Mesendoderm (in vitro differentiated cells): Measurements from ENCODE around the gene ZNF248.
A peak's percentile ranks its signal among the peaks of the same experiment; 100 is the strongest.

Experiments used
- DNase-seq: peaks from one replicate; pipeline ENCODE4 v3.0.0; 2013
- H2AK5ac ChIP-seq: 2 replicates; pipeline ENCODE4 v1.6.1; 2013; ENCODE audit warnings: low read length, inconsistent platforms
- H2BK120ac ChIP-seq: 2 replicates; pipeline ENCODE4 v1.6.1; 2013; ENCODE audit warnings: low read depth, mild to moderate bottlenecking, low read length, moderate library complexity, mixed read lengths
- H2BK15ac ChIP-seq: replicated peaks from 2 replicates; pipeline ENCODE4 v1.6.1; 2013; ENCODE audit warnings: low read depth, mild to moderate bottlenecking, moderate library complexity
- H2BK5ac ChIP-seq: 2 replicates; pipeline ENCODE4 v1.6.1; 2013; ENCODE audit warnings: low read length, inconsistent platforms
- H3K18ac ChIP-seq: 2 replicates; pipeline ENCODE4 v1.6.1; 2013; ENCODE audit warnings: mild to moderate bottlenecking, low read length, mixed read lengths
- H3K23ac ChIP-seq: one replicate; pipeline ENCODE4 v1.6.1; 2013; ENCODE audit warnings: low read length
- H3K27ac ChIP-seq: 2 replicates; pipeline ENCODE4 v1.5.1; 2013; ENCODE audit warnings: low read depth, mild to moderate bottlenecking, inconsistent platforms, low read length, moderate library complexity
- H3K27me3 ChIP-seq: 2 replicates; pipeline ENCODE4 v1.6.1; 2013; ENCODE audit warnings: low read length, control low read depth, mild to moderate bottlenecking, inconsistent platforms; ENCODE audit not compliant: insufficient read depth, poor library complexity
- H3K36me3 ChIP-seq: 2 replicates; pipeline ENCODE4 v1.6.1; 2013; ENCODE audit warnings: low read length, inconsistent platforms; ENCODE audit not compliant: control insufficient read depth, insufficient read depth
- H3K4ac ChIP-seq: one replicate; pipeline ENCODE4 v1.6.1; 2013; ENCODE audit warnings: low read depth, mild to moderate bottlenecking, low read length, moderate library complexity
- H3K4me1 ChIP-seq: 2 replicates; pipeline ENCODE4 v1.6.1; 2013; ENCODE audit warnings: low read depth, low read length, inconsistent platforms; ENCODE audit not compliant: control insufficient read depth
- H3K4me2 ChIP-seq: 2 replicates; pipeline ENCODE4 v1.6.1; 2013; ENCODE audit warnings: low read length
- H3K4me3 ChIP-seq: 2 replicates; pipeline ENCODE4 v1.5.1; 2013; ENCODE audit warnings: mild to moderate bottlenecking, low read length
- H3K56ac ChIP-seq: one replicate; pipeline ENCODE4 v1.6.1; 2013; ENCODE audit warnings: low read length
- H3K79me1 ChIP-seq: 2 replicates; pipeline ENCODE4 v1.6.1; 2013; ENCODE audit warnings: low read length, inconsistent platforms
- H3K79me2 ChIP-seq: 2 replicates; pipeline ENCODE4 v1.6.1; 2013; ENCODE audit warnings: mild to moderate bottlenecking, low read length; ENCODE audit not compliant: control insufficient read depth, insufficient read depth
- H3K9ac ChIP-seq: 2 replicates; pipeline ENCODE4 v1.6.1; 2013; ENCODE audit warnings: low read length, inconsistent platforms
- H4K5ac ChIP-seq: one replicate; pipeline ENCODE4 v1.6.1; 2013; ENCODE audit warnings: low read length
- H4K8ac ChIP-seq: one replicate; pipeline ENCODE4 v1.6.1; 2013; ENCODE audit warnings: low read depth, mild to moderate bottlenecking, control low read depth, low read length, moderate library complexity
- WGBS: extraction: QIAGEN DNeasy Blood & Tissue Kit; methylation state at CpG from one replicate; pipeline ENCODE4 v1.1.7; 2013; ENCODE audit warnings: low lambda C conversion rate, missing lambda C conversion rate; ENCODE audit not compliant: insufficient coverage; ENCODE audit errors: extremely low coverage; 5-methylcytosine and 5-hydroxymethylcytosine counted together

The ZNF248 gene

GRCh38 chr10:37844644-37845043 is 12.8 kb downstream of the ZNF248 start:
- Histone ChIP-seq H4K8ac (no peak overlapping the region), H3K18ac (no peak overlapping the region), H3K79me2 (no peaks in the 10 kb centered on the region), H3K9ac (no peak overlapping the region), H3K56ac (no peak overlapping the region), H2BK5ac (no peak overlapping the region), H3K4ac (no peak overlapping the region), H3K4me2 (no peak overlapping the region), H3K27ac (no peak overlapping the region), H3K79me1 (no peaks in the 10 kb centered on the region), H2BK15ac (no peak overlapping the region), H3K23ac (no peak overlapping the region), H2BK120ac (no peak overlapping the region), H2AK5ac (no peak overlapping the region), H4K5ac (no peak overlapping the region), H3K36me3 (no peaks in the 10 kb centered on the region), H3K4me1 (no peaks in the 10 kb centered on the region), H3K27me3 (no peaks in the 10 kb centered on the region), H3K4me3 (no peak overlapping the region)
- whole genome bisulfite sequencing = no CpG with 5 or more reads among the region's 2 CpGs
- no peak for DNase-seq

GRCh38 chr10:37839243-37839642 is 18.2 kb downstream of the ZNF248 start:
- Histone ChIP-seq H3K23ac (no peak overlapping the region), H2BK120ac (no peak overlapping the region), H3K56ac (no peak overlapping the region), H3K9ac (no peak overlapping the region), H3K79me2 (no peaks in the 10 kb centered on the region), H3K4me2 (no peak overlapping the region), H3K27ac (no peak overlapping the region), H3K27me3 (no peaks in the 10 kb centered on the region), H4K8ac (no peak overlapping the region), H3K79me1 (no peaks in the 10 kb centered on the region), H3K4me3 (no peak overlapping the region), H2BK5ac (no peak overlapping the region), H3K4ac (no peak overlapping the region), H3K4me1 (no peaks in the 10 kb centered on the region), H2AK5ac (no peak overlapping the region), H3K18ac (no peak overlapping the region), H4K5ac (no peak overlapping the region), H3K36me3 (no peaks in the 10 kb centered on the region), H2BK15ac (no peak overlapping the region)
- DNase-seq = no peak
- no CpG with 5 or more reads among the region's 2 CpGs for WGBS

- peak; percentile 21 for DNase-seq
- Histone ChIP-seq H3K23ac (no peak overlapping the region), H3K9ac (no peak overlapping the region), H3K4me2 (no peak overlapping the region), H2BK5ac (no peak overlapping the region), H2AK5ac (no peak overlapping the region), H3K4me3 (peak overlapping the region; percentile 30), H3K4me1 (no peaks in the 10 kb centered on the region), H3K79me2 (no peaks in the 10 kb centered on the region), H4K8ac (no peak overlapping the region), H4K5ac (no peak overlapping the region), H3K79me1 (no peaks in the 10 kb centered on the region), H3K27me3 (no peaks in the 10 kb centered on the region), H2BK120ac (no peak overlapping the region), H3K27ac (no peak overlapping the region), H3K56ac (no peak overlapping the region), H3K36me3 (peaks cover 4% of the 10 kb centered on the region), H2BK15ac (no peak overlapping the region), H3K18ac (no peak overlapping the region), H3K4ac (no peak overlapping the region)
- no CpG with 5 or more reads among the region's 4 CpGs for WGBS
These were observed 25.7 kb downstream of the ZNF248 start for GRCh38 chr10:37831495-37832333.

GRCh38 chr10:37826806-37827205 is 30.6 kb downstream of the ZNF248 start:
- no peak for DNase-seq
- H3K79me1 ChIP-seq = no peaks in the 10 kb centered on the region
- H3K18ac ChIP-seq = no peak overlapping the region
- H4K5ac ChIP-seq = no peak overlapping the region
- no peak overlapping the region for H3K4me2 ChIP-seq
- H2BK5ac ChIP-seq = no peak overlapping the region
- WGBS = no CpG with 5 or more reads among the region's 1 CpG
- H3K4me1 ChIP-seq = no peaks in the 10 kb centered on the region
- H3K27ac ChIP-seq = no peak overlapping the region
- peaks cover under 1% of the 10 kb centered on the region for H3K36me3 ChIP-seq
- H3K56ac ChIP-seq = no peak overlapping the region
- no peak overlapping the region for H2BK120ac ChIP-seq
- H3K4me3 ChIP-seq = no peak overlapping the region
- H3K27me3 ChIP-seq = no peaks in the 10 kb centered on the region
- no peaks in the 10 kb centered on the region for H3K79me2 ChIP-seq
- H2AK5ac ChIP-seq = no peak overlapping the region
- no peak overlapping the region for H4K8ac ChIP-seq
- H3K4ac ChIP-seq = no peak overlapping the region
- no peak overlapping the region for H2BK15ac ChIP-seq
- no peak overlapping the region for H3K9ac ChIP-seq
- H3K23ac ChIP-seq = no peak overlapping the region

GRCh38 chr10:37821237-37821636 is 36.2 kb downstream of the ZNF248 start:
- H2BK5ac ChIP-seq = no peak overlapping the region
- H3K4ac ChIP-seq = no peak overlapping the region
- no CpG with 5 or more reads among the region's 3 CpGs for WGBS
- H3K27ac ChIP-seq = no peak overlapping the region
- H3K4me2 ChIP-seq = no peak overlapping the region
- no peak overlapping the region for H4K5ac ChIP-seq
- H3K23ac ChIP-seq = no peak overlapping the region
- H3K4me3 ChIP-seq = no peak overlapping the region
- no peak overlapping the region for H2BK120ac ChIP-seq
- no peaks in the 10 kb centered on the region for H3K36me3 ChIP-seq
- H3K4me1 ChIP-seq = no peaks in the 10 kb centered on the region
- no peak overlapping the region for H3K9ac ChIP-seq
- H3K18ac ChIP-seq = no peak overlapping the region
- no peak overlapping the region for H2AK5ac ChIP-seq
- no peak overlapping the region for H2BK15ac ChIP-seq
- H3K79me1 ChIP-seq = no peaks in the 10 kb centered on the region
- DNase-seq = no peak
- no peaks in the 10 kb centered on the region for H3K27me3 ChIP-seq
- H3K79me2 ChIP-seq = no peaks in the 10 kb centered on the region
- H4K8ac ChIP-seq = no peak overlapping the region
- H3K56ac ChIP-seq = no peak overlapping the region

- no CpG with 5 or more reads among the region's 6 CpGs for WGBS
- H3K23ac ChIP-seq = no peak overlapping the region
- H3K27me3 ChIP-seq = no peaks in the 10 kb centered on the region
- no peak overlapping the region for H3K18ac ChIP-seq
- no peaks in the 10 kb centered on the region for H3K36me3 ChIP-seq
- no peak overlapping the region for H3K4me2 ChIP-seq
- H4K8ac ChIP-seq = no peak overlapping the region
- H4K5ac ChIP-seq = no peak overlapping the region
- no peak overlapping the region for H2AK5ac ChIP-seq
- H3K4me3 ChIP-seq = no peak overlapping the region
- H3K4me1 ChIP-seq = no peaks in the 10 kb centered on the region
- no peak overlapping the region for H2BK5ac ChIP-seq
- H2BK120ac ChIP-seq = no peak overlapping the region
- no peak overlapping the region for H3K9ac ChIP-seq
- no peak for DNase-seq
- no peaks in the 10 kb centered on the region for H3K79me2 ChIP-seq
- no peak overlapping the region for H3K56ac ChIP-seq
- no peak overlapping the region for H3K4ac ChIP-seq
- no peak overlapping the region for H2BK15ac ChIP-seq
- no peak overlapping the region for H3K27ac ChIP-seq
- no peaks in the 10 kb centered on the region for H3K79me1 ChIP-seq
These were observed 37.6 kb downstream of the ZNF248 start for GRCh38 chr10:37819797-37820196.
